Measurements from ENCODE around the gene KXD1. TPM values are rescaled to one million over a fixed set of nuclear protein-coding genes. Genes with fewer than 3 reads are reported as not detected.

The KXD1 gene
- total and polyA plus RNA-seq, 2 donors (not counting 1 experiment from before 2014, with no cell fraction given) = 90.0 to 166 TPM

DNA sequence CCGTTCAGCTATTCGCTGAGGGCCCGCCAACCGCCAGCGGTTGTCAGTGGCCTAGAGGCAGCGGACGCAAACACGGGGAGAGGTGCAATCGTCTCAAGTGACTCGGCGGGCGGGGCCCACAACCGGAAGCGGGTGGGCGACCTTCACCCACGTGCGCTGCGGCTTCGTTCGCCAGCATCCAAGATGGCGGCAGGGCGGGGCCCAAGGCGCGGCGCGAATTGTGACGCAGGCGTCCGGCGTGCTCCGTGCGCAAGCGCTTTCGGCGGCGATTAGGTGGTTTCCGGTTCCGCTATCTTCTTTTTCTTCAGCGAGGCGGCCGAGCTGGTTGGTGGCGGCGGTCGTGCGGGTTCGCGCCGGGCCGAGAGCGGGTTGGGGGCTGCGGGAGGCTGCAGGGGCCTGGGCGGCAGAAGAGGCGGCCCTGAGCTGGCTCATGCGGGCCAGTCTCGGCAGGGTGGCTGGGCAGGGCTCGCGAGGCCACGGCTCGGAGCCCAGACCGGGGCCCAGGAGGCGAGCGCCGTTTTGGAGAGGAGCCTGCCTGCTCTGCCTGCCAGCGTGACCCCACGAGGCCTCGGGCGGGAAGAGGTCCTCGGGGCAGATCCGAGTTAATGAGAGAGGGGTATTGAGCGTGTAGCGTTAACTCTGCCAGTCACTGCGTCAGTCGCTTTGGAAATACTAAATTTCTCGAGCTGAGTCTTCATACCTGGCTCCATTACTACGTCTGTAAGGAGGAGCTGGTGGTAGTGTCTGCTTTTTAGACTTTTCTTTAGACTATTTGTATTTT, 14.1 kb downstream of the KXD1 start, which contains the start of gene UBA52:
UBA52 (plus strand) TSS at position 294 of the 781 bp plus-strand sequence. CDS start 1,444 bp downstream, outside the sequence.
- POLR2A ChIA-PET = interaction anchor here (0.7 to 1.8 kb wide), 13 partner anchors 12 to 817 kb away, joined by 3 to 26 read pairs (median 5); partner anchors contain the start of genes COPE, DDX49, ELL and KXD1
- H3K27ac Mint-ChIP-seq = peak within 1 kb of the TSS; percentile 90
- Histone ChIP-seq H3K4me2 (replicated peaks; ENCODE audit: low read depth, low read length, poor library complexity, severe bottlenecking) (peak within 1 kb of the TSS; percentile 80), H3K27ac (ENCODE audit: low read length in 2 of 2) (peak within 1 kb of the TSS; percentile 85 to 95), H2AFZ (ENCODE audit: insufficient read depth, low read depth, low read length, poor library complexity, severe bottlenecking) (peak within 1 kb of the TSS; percentile 65), H3K36me3 (replicated peaks in 1 of 2; ENCODE audit: control extremely low read depth in 1 of 2, control insufficient read depth in 1 of 2, extremely low read depth in 1 of 2, insufficient read depth in 2 of 2, low read length in 1 of 2) (peaks cover 0 to 54% of the 10 kb centered on the region in 2 experiments), H3K27me3 (replicated peaks in 1 of 4; ENCODE audit: control extremely low read depth in 1 of 4, control insufficient read depth in 3 of 4, insufficient read depth in 4 of 4, low read length in 3 of 4) (no peaks in the 10 kb centered on the region), H4K20me1 (ENCODE audit: control insufficient read depth, insufficient read depth, low read length, poor library complexity, severe bottlenecking) (peaks cover 31% of the 10 kb centered on the region), H3K4me3 (ENCODE audit: control extremely low read depth in 1 of 5, extremely low read depth in 1 of 5, insufficient read depth in 1 of 5, low read depth in 2 of 5, low read length in 4 of 5) (peak within 1 kb of the TSS; percentile 69 to 94 (median 86)), H3K9ac (ENCODE audit: low read length) (peak within 1 kb of the TSS; percentile 93), H3K79me2 (ENCODE audit: control insufficient read depth, insufficient read depth, low read length) (peaks cover 19% of the 10 kb centered on the region), H3K9me3 (ENCODE audit: control extremely low read depth in 1 of 3, control insufficient read depth in 2 of 3, insufficient read depth in 1 of 3, low read length in 2 of 3) (no peaks in the 10 kb centered on the region), H3K4me1 (ENCODE audit: control insufficient read depth in 2 of 2, insufficient read depth in 2 of 2, low read length in 2 of 2) (peaks cover 12 to 25% of the 10 kb centered on the region in 2 donors)
- DNase-seq (peak; percentile 99), ATAC-seq (ENCODE audit: low read depth) (peak; percentile 93)
- H3K4me3 Mint-ChIP-seq = peak within 1 kb of the TSS; percentile 94
- no peak for TF ChIP-seq EZH2 (IDR thresholded peaks at IDR 0.05; ENCODE audit: borderline replicate concordance, insufficient read depth, low read depth, low read length, poor library complexity, severe bottlenecking)
- no peak for TF ChIP-seq CTCF (IDR thresholded peaks at IDR 0.05)
- CTCF ChIA-PET = interaction anchor here (0.6 to 3.7 kb wide), 13 partner anchors 12 to 275 kb away, joined by 3 to 26 read pairs (median 3); partner anchors contain the start of genes ELL, KXD1 and REX1BD
- WGBS (ENCODE audit: insufficient coverage) = under 1% methylated on average over 75 of the region's 75 CpGs
- intact Hi-C loops (cut with micrococcal nuclease) = loop anchor here (1.0 to 5.0 kb wide), 6 partner anchors 14 to 1494 kb away; partner anchors contain the start of genes ELL, HAUS8, KXD1 and MYO9B
- peaks cover 16% of the 10 kb centered on the region for H3K4me1 Mint-ChIP-seq
- H3K9me3 Mint-ChIP-seq (ENCODE audit: insufficient read depth) = no peaks in the 10 kb centered on the region
- no peaks in the 10 kb centered on the region for H3K27me3 Mint-ChIP-seq

All from B cell (primary cell).